HG03432 (cell line): ENCODE measurements around the gene SPAG8.

ENCODE experiments used
- ATAC-seq: cut with Tn5 transposase; IDR thresholded peaks from one replicate; pipeline ENCODE4 v1.9.1; 2021; ENCODE audit warnings: mild to moderate bottlenecking, moderate library complexity; ENCODE audit not compliant: unreplicated experiment

The SPAG8 gene

GRCh38 chr9:35781066-35781465 lies 31.0 kb downstream of the SPAG8 start:
- ATAC-seq: no peak

DNA sequence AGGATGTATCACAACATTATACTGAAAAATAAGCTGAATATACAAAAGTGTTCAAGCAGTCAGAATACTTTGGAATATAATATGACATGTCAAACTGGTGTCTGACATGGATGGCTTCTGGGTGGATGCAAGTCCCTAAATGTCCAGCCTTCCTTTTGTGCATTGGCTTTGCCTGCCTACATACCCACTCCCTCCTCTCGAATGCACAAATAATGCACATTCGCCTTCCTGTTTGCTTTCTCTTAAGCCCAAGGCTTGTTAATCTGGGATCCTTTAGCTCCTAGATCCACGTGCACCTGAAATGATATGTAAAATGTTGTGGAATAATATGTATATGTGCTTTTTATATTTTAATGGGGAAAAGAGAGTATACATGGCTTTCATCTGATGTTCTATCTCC lies 33.6 kb downstream of the SPAG8 start:
- no peak for ATAC-seq

GRCh38 chr9:35776018-35776417 lies 36.0 kb downstream of the SPAG8 start:
- no peak for ATAC-seq

DNA sequence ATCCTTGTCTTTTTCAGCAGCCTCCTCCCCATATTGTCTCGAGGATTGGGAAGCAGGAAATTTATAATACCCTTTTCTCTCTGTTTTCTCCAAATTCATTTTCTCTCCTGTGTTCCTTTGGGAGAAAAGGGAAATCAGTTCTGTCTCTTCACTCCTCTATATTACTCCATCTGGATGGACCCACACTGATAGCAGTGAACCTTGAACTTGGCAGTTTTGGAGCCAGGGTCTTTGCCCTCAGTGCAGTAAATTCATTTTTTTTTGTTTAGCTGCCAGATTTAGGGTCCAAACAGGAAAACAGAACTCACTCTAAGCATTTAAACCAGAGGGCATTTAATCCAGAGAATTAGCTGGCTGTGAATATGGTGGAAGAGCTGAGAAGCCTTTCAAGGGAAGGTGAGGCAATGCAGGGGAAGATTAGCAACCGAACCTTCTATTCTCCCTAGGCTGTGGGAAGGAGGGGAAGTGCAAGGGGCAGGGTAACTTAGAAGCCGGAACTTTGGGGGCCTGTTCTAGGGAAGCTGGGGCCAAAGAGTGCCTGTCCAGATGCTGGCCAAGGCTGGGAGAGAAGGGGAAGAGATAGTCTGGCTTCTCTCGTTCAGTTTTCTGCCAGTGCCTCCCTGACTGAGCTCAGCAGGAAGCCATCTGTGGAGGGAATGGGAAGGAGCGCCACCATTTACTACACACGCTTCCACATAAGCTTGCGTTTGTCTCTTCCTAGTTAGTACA lies 37.0 kb downstream of the SPAG8 start:
- no peak for ATAC-seq

DNA sequence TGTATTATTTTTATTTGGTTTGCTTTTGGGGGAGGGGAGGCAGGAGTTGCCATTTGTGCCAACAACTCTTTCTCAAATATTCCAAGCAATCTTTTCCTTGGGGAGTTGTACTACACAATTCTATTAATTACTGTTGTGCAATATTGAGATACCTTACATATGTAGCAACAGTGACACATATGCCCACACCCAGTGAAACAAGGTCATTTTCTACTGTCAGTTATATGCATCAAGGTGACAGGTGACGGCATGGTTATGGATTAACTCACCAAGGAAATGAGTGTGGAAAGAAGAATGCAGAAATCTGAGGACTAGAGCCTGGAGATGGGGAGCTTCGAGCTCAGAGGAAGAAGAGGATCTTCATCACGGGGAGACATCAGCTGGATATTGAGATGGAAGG lies 40.1 kb downstream of the SPAG8 start:
- no peak for ATAC-seq

GRCh38 chr9:35771534-35771933 lies 40.5 kb downstream of the SPAG8 start:
- no peak for ATAC-seq

- ATAC-seq: no peak
Observed at GRCh38 chr9:35771075-35771433, 41.0 kb downstream of the SPAG8 start.

DNA sequence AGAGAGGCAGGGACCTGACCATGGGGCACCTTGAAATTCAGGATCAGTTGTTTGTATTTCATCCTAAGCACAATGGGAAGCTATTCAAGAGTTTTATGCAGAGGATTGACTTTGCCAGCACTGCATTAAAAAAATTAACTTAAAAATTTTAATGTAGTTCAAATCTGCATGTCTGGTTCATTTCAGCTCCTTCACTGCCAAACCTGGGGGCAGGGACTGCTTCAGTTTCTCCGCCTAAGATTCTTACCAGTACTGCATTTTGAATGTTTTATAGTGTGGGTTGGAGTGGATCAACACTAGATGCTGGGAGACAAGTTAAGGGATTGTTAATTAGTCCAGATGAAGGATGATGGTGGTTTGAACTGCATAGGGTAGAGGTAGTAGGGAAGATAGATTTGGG lies 42.3 kb downstream of the SPAG8 start:
- no peak for ATAC-seq

- ATAC-seq: no peak
Observed at GRCh38 chr9:35767458-35767857, 44.6 kb downstream of the SPAG8 start.

- ATAC-seq: no peak
Observed at GRCh38 chr9:35766997-35767396, 45.1 kb downstream of the SPAG8 start.

DNA sequence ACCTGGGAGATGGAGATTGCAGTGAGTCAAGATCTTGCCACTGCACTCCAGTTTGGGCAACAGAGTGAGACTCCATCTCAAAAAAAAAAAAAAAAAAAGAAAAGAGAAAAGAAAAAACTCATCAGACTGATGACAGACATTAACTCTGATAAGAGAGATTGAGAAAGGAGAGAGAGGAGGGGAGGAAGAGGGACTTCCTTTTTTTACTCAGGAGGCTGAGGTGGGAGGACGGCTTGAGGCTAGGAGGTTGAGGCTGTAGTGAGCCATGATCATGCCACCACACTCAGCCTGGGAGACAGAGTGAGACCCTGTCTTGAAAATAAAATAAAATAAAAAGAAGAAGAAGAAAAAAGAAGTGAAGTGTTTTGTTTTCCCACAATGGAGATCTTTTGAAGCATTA lies 48.3 kb downstream of the SPAG8 start:
- ATAC-seq: no peak

- ATAC-seq: no peak
Observed at GRCh38 chr9:35763181-35763580, 48.9 kb downstream of the SPAG8 start.

- ATAC-seq: no peak
Observed at GRCh38 chr9:35760651-35761050, 51.4 kb downstream of the SPAG8 start.

GRCh38 chr9:35759795-35760194 lies 52.3 kb downstream of the SPAG8 start:
- no peak for ATAC-seq
